Uterus (tissue), 2 donors: ENCODE results near the gene BZW2.

ENCODE experiments used
- POLR2A ChIP-seq, 2 donors: fragments of 450-650 bp; IDR thresholded peaks; one replicate each; pipeline ENCODE4 v1.6.1; 2016; ENCODE audit warnings: antibody characterized with exemption in 2 of 2, mild to moderate bottlenecking in 1 of 2, moderate library complexity in 1 of 2
- TF ChIP-seq, protein P1 (sequence below), 4 experiments: fragments of 200-600 bp in 2 of 4; fragments of 450-650 bp in 2 of 4; sonication (generic) in 2 of 4; IDR thresholded peaks; one replicate each; pipeline ENCODE4 v1.5.1; 2016 to 2019; ENCODE audit warnings: antibody characterized with exemption in 4 of 4, mild to moderate bottlenecking in 2 of 4, moderate library complexity in 1 of 4

DNA sequence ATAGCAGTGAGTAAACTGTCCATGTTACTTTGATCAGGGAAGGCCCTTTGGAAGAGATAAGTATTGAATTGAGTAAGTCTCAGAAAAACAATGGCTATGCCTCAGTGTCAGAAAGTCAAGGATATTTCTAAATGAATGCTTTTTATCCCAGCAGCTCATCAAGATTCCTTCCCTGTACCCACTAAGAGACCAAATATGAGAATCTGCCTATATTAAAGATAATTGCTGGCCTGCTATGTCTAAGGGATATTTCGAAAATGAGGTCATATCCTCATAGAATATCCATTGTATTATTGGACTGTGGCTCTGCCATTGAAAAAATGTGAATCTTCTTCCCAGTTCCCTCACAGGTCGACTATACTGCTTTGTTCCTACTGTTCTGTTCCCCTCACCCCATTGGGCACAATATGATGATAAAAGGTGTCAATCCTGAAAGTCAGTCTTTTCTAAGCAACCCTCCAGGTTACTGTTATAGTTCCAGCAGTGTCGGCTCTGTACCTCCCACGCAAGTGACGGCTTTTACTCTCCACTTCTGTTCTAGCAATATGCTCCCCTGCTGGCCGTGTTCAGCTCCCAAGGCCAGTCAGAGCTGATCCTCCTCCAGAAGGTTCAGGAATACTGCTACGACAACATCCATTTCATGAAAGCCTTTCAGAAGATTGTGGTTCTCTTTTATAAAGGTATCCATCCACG is 51.7 kb downstream of the BZW2 start:
- TF ChIP-seq POLR2A (IDR thresholded peaks at IDR 0.05): no peak
- TF ChIP-seq, protein P1, sequence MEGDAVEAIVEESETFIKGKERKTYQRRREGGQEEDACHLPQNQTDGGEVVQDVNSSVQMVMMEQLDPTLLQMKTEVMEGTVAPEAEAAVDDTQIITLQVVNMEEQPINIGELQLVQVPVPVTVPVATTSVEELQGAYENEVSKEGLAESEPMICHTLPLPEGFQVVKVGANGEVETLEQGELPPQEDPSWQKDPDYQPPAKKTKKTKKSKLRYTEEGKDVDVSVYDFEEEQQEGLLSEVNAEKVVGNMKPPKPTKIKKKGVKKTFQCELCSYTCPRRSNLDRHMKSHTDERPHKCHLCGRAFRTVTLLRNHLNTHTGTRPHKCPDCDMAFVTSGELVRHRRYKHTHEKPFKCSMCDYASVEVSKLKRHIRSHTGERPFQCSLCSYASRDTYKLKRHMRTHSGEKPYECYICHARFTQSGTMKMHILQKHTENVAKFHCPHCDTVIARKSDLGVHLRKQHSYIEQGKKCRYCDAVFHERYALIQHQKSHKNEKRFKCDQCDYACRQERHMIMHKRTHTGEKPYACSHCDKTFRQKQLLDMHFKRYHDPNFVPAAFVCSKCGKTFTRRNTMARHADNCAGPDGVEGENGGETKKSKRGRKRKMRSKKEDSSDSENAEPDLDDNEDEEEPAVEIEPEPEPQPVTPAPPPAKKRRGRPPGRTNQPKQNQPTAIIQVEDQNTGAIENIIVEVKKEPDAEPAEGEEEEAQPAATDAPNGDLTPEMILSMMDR (IDR thresholded peaks at IDR 0.05): no peak
